Measurements from ENCODE around the gene P2RX6. TPM values are rescaled to one million over a fixed set of nuclear protein-coding genes. Genes with fewer than 3 reads are reported as not detected.

The P2RX6 gene
- total and polyA plus RNA-seq, 2 donors (not counting 3 experiments of a cell fraction or from before 2014, with no cell fraction given), result 0.06 TPM; not detected in 1

- Histone ChIP-seq H3K4me1 (ENCODE audit: control insufficient read depth, extremely low read depth, insufficient read depth, low read length) (peaks cover 22% of the 10 kb centered on the region), H3K9me3 (replicated peaks; ENCODE audit: control insufficient read depth, insufficient read depth, low read length) (no peaks in the 10 kb centered on the region), H3K9ac (replicated peaks; ENCODE audit: extremely low read depth, insufficient read depth, low read length) (peak within 1 kb of the TSS; percentile 88), H3K79me2 (ENCODE audit: control insufficient read depth, insufficient read depth, low read length) (peaks cover 20% of the 10 kb centered on the region), H3K4me3 (replicated peaks in 1 of 3; ENCODE audit: insufficient read depth in 1 of 3, low read depth in 1 of 3, low read length in 3 of 3) (peak within 1 kb of the TSS; percentile 77 to 86 (median 86)), H3K36me3 (ENCODE audit: control insufficient read depth in 2 of 2, extremely low read depth in 1 of 2, insufficient read depth in 2 of 2, low read length in 2 of 2) (peaks cover 5 to 7% of the 10 kb centered on the region in 2 experiments), H3K27me3 (ENCODE audit: control insufficient read depth in 2 of 2, insufficient read depth in 2 of 2, low read length in 2 of 2) (no peaks in the 10 kb centered on the region), H3K4me2 (ENCODE audit: insufficient read depth, low read length) (peak within 1 kb of the TSS; percentile 81), H4K20me1 (replicated peaks; ENCODE audit: control insufficient read depth, extremely low read depth, insufficient read depth, low read length) (no peaks in the 10 kb centered on the region), H3K9me1 (replicated peaks; ENCODE audit: control insufficient read depth, extremely low read depth, insufficient read depth, low read length) (no peaks in the 10 kb centered on the region), H2AFZ (ENCODE audit: low read depth, low read length) (peak within 1 kb of the TSS; percentile 79), H3K27ac (ENCODE audit: insufficient read depth, low read depth, low read length) (peak within 1 kb of the TSS; percentile 88)
- FAIRE-seq, result peak; percentile 94
- CTCF ChIA-PET, result interaction anchor here (1.3 to 2.8 kb wide), 3 partner anchors 12 to 117 kb away, joined by 6 to 19 read pairs (median 9); partner anchors contain the start of gene LZTR1
- DNase-seq (ENCODE audit: low read depth, low spot score), result peak; percentile 95
- dilution Hi-C loops (cut with MboI; ENCODE audit: extremely low pct_ligation_motif_present, low sequenced_read_pairs) (no loop called here), intact Hi-C loops (cut with micrococcal nuclease) (loop anchor here (1.0 to 5.0 kb wide), 5 partner anchors 13 to 114 kb away; partner anchors contain the start of genes CRKL, LRRC74B and LZTR1)
- POLR2A ChIA-PET, result interaction anchor here (2.3 kb wide), 1 partner anchor 20 kb away, joined by 10 read pairs; the partner anchor contains the start of gene LZTR1
- TF ChIP-seq CTCF (IDR thresholded peaks at IDR 0.05; ENCODE audit: extremely low read depth in 1 of 2, insufficient read depth in 1 of 2, low read depth in 1 of 2, low read length in 2 of 2) (no peak), POLR2AphosphoS5 (IDR thresholded peaks at IDR 0.05; ENCODE audit: insufficient read depth, low read depth, low read length) (peak; percentile 96), MYC (IDR thresholded peaks at IDR 0.05; ENCODE audit: low read depth, low read length) (peak; percentile 37), MAX (IDR thresholded peaks at IDR 0.05; ENCODE audit: insufficient read depth, insufficient read length) (peak; percentile 90), FOS (IDR thresholded peaks at IDR 0.05; ENCODE audit: borderline replicate concordance, insufficient read depth, low read length) (no peak), GATA2 (IDR thresholded peaks at IDR 0.05; ENCODE audit: insufficient read depth, insufficient read length, low read depth, low read length) (no peak), POLR2A (IDR thresholded peaks at IDR 0.05; ENCODE audit: low read depth, low read length) (peak; percentile 85)
- BruUV-seq (replicated peaks), result TSS peak; percentile 41
Measured at GRCh38 chr22:21001601-21002325, 13.2 kb upstream of the P2RX6 start, which contains the start of gene THAP7. Gene THAP7 (minus strand): TSS chr22:21002118. CDS start chr22:21001911, 207 bp downstream.

Measured in endothelial cell of umbilical vein (primary cell).